GM13976 (cell line): ENCODE measurements around the gene ARHGAP45.
A peak's percentile ranks its signal among the peaks of the same experiment; 100 is the strongest.

ENCODE experiments used
- DNase-seq: peaks from one replicate; pipeline ENCODE4 v3.0.0; 2012; ENCODE audit warnings: low spot score
- CTCF ChIP-seq: IDR thresholded peaks from 2 replicates; pipeline ENCODE4 v1.5.1; 2012; ENCODE audit warnings: borderline replicate concordance, mild to moderate bottlenecking; ENCODE audit not compliant: insufficient read depth; ENCODE audit errors: extremely low read depth, missing control alignments, control extremely low read depth
- in situ Hi-C: fragments of 300-500 bp; cut with MboI; formaldehyde crosslinking; loops from one replicate; pipeline ENCODE4 v1.12.0; 2022; ENCODE audit warnings: low sequenced_read_pairs, mixed read lengths, inconsistent platforms; ENCODE audit not compliant: unreplicated experiment

The ARHGAP45 gene

GRCh38 chr19:1103708-1104310, 36.8 kb downstream of the ARHGAP45 start, which contains the start of gene GPX4:
Gene GPX4, plus strand, starts transcription at chr19:1103994. Its CDS starts 50 bp downstream, at chr19:1104044.
- peak; percentile 99 for DNase-seq
- in situ Hi-C loops = no loop called here
- TF ChIP-seq CTCF = no peak

DNA sequence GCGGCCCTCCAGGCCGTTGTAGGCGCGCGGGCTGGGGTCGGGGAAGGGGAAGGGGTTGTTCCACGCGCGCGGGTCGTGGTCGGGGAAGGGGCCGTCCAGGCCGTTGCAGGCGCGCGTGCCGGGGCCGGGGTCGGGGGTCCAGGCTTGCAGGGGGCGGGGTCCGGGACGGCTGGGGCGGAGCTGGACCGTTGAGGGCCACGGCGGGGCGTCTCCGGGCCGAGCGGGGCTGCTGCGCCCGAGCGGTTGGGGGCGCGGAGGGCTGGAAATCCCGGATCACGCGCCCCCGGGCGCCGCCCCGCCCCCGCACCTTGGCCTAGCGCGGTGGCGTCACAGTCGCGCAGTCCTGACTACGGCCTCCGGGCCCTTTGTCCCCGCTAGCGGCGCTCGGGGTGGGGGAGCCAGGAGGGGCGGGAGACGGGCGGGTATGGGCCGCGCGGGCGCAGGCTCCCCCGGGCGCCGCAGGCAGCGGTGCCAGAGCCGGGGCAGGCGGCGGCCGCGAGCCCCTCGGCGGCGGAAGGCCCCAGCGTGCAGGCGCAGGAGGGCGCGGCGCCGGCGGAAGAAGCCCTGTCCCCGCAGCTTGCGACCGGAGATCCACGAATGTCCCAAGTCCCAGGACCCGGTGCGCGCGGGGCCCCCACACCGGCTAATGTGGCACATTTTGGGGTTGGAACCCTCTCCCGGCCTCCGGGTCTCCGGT, 37.5 kb downstream of the ARHGAP45 start:
- TF ChIP-seq CTCF = peak; percentile 12
- DNase-seq = peak; percentile 89
- in situ Hi-C loops = no loop called here

DNA sequence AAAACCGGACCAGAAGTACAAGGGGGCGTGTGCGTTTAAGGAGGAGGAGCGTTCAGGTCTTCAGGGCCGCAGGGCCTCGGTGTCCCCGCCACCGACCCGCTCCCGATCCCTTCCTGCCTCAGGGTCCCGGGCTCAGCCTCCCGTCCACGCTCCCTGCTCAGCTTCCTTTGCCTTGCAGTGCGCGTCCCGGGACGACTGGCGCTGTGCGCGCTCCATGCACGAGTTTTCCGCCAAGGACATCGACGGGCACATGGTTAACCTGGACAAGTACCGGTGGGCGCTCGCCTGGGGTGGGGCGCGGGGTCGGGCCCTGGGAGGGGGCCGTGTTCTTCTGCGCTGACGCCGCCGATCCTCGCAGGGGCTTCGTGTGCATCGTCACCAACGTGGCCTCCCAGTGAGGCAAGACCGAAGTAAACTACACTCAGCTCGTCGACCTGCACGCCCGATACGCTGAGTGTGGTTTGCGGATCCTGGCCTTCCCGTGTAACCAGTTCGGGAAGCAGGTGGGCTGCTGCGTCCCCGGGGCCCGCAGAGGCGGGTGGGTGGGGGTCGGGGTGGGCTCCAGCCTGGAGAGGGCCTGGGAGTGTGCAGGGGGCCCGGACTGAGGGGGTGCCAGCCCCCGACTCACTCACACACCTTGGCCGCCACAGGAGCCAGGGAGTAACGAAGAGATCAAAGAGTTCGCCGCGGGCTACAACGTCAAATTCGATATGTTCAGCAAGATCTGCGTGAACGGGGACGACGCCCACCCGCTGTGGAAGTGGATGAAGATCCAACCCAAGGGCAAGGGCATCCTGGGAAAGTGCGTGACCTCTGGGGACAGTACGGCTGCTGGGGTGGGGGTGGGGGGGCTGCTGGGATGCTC, 38.3 kb downstream of the ARHGAP45 start:
- no peak for TF ChIP-seq CTCF
- in situ Hi-C loops = no loop called here
- DNase-seq = peak; percentile 61

GRCh38 chr19:1105873-1106840, 39.2 kb downstream of the ARHGAP45 start:
- in situ Hi-C loops = no loop called here
- no peak for TF ChIP-seq CTCF
- no peak for DNase-seq

- in situ Hi-C loops = no loop called here
- peak; percentile 16 for TF ChIP-seq CTCF
- DNase-seq = no peak
Measured at GRCh38 chr19:1106841-1107660, 40.1 kb downstream of the ARHGAP45 start.
